ENCODE data around the gene TM4SF1.

DNA sequence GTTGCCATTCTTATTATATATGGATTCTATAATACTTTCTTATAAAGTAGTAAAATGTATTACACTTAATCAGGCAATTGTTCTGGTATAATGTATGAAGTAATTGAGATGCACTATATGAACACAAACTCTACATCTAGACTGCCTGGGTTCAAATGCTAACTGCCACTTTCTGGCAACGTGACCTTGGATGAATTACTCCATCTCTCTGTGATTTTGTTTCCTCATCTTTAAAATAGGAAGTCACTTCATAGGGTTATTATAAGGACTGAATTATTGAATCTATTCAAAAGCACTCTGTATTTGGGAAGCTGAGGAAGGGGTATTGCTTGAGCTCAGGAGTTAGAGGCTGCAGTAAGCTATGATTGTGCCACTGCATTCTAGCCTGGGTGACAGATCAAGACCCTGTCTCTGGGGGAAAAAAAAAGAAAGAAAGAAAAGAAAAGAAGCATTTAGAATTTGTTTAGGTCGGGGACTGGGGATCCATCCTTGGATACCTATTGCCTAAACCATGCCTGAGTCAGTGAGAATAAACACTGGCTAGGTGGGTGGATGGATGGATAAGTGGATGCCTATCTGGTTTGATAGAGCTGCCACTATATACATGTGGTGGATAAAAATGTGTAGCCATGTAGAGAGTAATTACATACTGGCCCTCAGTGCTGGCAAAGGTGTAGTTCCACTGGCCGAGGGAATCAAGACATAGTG is 2.5 kb downstream of the TM4SF1 start:
- TF ChIP-seq, protein P1, sequence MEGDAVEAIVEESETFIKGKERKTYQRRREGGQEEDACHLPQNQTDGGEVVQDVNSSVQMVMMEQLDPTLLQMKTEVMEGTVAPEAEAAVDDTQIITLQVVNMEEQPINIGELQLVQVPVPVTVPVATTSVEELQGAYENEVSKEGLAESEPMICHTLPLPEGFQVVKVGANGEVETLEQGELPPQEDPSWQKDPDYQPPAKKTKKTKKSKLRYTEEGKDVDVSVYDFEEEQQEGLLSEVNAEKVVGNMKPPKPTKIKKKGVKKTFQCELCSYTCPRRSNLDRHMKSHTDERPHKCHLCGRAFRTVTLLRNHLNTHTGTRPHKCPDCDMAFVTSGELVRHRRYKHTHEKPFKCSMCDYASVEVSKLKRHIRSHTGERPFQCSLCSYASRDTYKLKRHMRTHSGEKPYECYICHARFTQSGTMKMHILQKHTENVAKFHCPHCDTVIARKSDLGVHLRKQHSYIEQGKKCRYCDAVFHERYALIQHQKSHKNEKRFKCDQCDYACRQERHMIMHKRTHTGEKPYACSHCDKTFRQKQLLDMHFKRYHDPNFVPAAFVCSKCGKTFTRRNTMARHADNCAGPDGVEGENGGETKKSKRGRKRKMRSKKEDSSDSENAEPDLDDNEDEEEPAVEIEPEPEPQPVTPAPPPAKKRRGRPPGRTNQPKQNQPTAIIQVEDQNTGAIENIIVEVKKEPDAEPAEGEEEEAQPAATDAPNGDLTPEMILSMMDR (IDR thresholded peaks at IDR 0.05), result no peak
- no peak for TF ChIP-seq EP300 (IDR thresholded peaks at IDR 0.05)

Data from suprapubic skin (tissue), 3 donors.